ENCODE measurements around the gene TEX19. TPM values are rescaled to one million over a fixed set of nuclear protein-coding genes. Genes with fewer than 3 reads are reported as not detected.
"Not testable (repeated sequence)": the region's sequence is repeated elsewhere in the genome, so short reads cannot be mapped to it uniquely, and the experiment has no call there.

TEX19 gene
- total RNA-seq, 2 experiments from 2014 or later, result not detected

GRCh38 chr17:82370471-82371332 lies 11.7 kb downstream of the TEX19 start:
- peaks cover 18% of the 10 kb centered on the region for H3K4me1 Mint-ChIP-seq (ENCODE audit: low read depth)
- ChIA-PET POLR2A (interaction anchor here (0.6 to 0.9 kb wide), 2 partner anchors 29 to 38 kb away, joined by 3 read pairs; no protein-coding TSS in a partner anchor), CTCF (interaction anchor here (1.0 to 2.1 kb wide), 7 partner anchors 13 to 134 kb away, joined by 3 to 9 read pairs (median 5); no protein-coding TSS in a partner anchor)
- H3K27me3 Mint-ChIP-seq, result peaks cover 40% of the 10 kb centered on the region
- H3K9me3 Mint-ChIP-seq, result no peaks in the 10 kb centered on the region
- intact Hi-C loops (cut with micrococcal nuclease), result no loop called here
- H3K27ac Mint-ChIP-seq, result no peak overlapping the region
- DNase-seq, result peak; percentile 64
- peak overlapping the region; percentile 45 for H3K4me3 Mint-ChIP-seq
- H3K36me3 Mint-ChIP-seq, result no peaks in the 10 kb centered on the region

DNA sequence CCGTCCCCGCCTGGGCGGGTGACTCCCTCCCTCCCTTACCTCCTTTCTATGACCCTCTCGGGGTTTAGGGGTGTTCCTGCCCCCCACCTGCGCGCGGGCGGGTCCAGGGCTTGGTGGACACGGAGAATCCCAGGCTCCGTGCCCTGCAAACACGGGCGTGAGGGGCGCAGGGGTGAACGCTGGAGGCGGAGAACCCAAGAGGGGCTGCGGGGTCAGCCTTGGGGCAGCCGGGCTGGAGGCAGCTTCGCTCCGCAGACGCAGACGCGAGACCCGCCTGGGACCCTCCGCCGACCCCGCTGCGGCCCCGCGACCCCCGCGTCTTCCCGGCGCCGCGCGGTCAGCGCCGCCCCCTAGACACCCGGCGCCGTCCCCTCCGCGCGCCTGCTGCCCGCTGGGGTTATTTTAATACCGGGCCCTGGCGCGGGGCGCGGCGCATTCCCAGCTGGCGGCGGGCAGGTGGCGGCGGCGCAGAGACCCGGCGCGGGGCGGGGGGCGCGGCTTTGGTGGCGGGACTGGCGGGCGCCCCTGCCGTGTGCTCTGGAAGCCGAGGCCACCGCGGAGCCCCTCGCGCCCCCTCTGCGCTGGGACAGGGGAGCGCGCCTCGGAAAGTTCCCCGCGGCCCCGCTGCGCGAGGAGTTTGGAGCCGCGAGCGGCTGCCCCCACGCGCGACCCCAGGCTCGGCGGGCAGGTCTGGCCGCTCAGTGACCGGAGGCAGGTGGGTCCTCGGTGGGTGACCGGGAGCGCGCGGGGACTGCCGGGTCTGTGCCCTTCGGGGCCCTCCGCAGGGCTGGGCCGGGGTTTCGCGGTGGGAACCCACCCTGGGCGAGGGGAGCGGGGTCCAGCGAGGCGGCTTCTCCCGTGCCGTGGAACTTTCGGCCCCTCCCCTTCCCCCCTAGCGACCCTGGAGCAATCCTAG lies 12.5 kb downstream of the TEX19 start, which contains the start of gene UTS2R:
UTS2R (plus strand) TSS at position 433 of the 916 bp plus-strand sequence. CDS start 2,560 bp downstream, outside the sequence.
- peaks cover 18% of the 10 kb centered on the region for H3K4me1 Mint-ChIP-seq (ENCODE audit: low read depth)
- CTCF ChIA-PET, result interaction anchor here (1.2 to 2.1 kb wide), 5 partner anchors 14 to 135 kb away, joined by 3 to 9 read pairs (median 5); no protein-coding TSS in a partner anchor
- POLR2A ChIA-PET, result interaction anchor here (0.9 kb wide), 1 partner anchor 39 kb away, joined by 3 read pairs; no protein-coding TSS in a partner anchor
- H3K4me3 Mint-ChIP-seq, result peak within 1 kb of the TSS; percentile 45
- intact Hi-C loops (cut with micrococcal nuclease), result no loop called here
- peaks cover 48% of the 10 kb centered on the region for H3K27me3 Mint-ChIP-seq
- H3K9me3 Mint-ChIP-seq, result no peaks in the 10 kb centered on the region
- no peaks in the 10 kb centered on the region for H3K36me3 Mint-ChIP-seq
- H3K27ac Mint-ChIP-seq, result no peak within 1 kb of the TSS
- no peak for DNase-seq

DNA sequence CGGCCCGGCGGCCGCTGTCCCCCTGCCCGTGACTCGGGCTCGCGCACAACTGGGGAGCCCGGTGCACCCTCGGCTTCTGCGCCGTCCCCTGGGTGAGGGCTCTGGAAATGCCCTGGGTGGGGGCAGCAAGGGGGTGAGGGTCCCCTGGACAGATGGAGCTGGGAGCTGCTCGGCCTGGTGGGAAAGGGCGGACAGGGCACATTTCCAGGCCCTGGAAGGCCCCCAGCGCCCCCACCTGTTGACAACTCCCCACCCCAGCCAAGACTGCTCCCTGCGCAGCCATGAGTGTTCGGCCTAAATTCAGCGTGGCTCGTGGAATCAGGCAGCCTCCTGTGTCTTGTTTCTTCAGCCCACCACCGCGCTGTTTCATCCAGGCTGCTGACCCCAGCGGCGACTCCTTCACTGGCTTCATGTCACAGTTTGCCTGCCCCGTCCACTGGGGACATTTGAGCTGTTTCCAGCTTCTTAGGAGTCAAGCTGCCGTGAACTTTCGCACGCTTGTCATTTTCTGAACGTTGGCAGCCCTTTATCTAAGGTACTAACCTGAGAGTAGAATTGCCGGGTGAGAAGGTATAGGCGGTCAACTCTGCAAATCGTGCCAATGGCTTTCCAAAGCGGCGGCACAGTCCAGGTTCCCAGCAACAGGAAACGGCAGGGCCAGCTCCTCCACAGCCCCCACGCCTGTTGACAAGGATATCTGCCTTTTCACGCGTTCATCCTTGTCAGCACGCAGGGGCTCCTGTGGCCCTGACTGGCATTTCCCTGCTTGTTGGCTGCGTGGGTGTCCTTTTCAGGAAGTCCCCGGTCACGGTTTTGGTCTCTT lies 13.4 kb downstream of the TEX19 start:
- POLR2A ChIA-PET, result no interaction called here

GRCh38 chr17:82373072-82373452 lies 14.0 kb downstream of the TEX19 start:
- H3K4me3 Mint-ChIP-seq; DNase-seq; intact Hi-C loops (cut with micrococcal nuclease); H3K27ac Mint-ChIP-seq; H3K36me3 Mint-ChIP-seq; POLR2A ChIA-PET; H3K9me3 Mint-ChIP-seq: not testable (repeated sequence)
- CTCF ChIA-PET, result interaction anchor here (0.6 to 0.7 kb wide), 2 partner anchors 20 to 72 kb away, joined by 3 read pairs; no protein-coding TSS in a partner anchor
- Mint-ChIP-seq H3K4me1 (ENCODE audit: low read depth) (peaks cover 18% of the 10 kb centered on the region), H3K27me3 (peaks cover 42% of the 10 kb centered on the region)

More for the DNA sequence above, 13.4 kb downstream of the TEX19 start:
- CTCF ChIA-PET, result interaction anchor here (0.6 to 0.7 kb wide), 2 partner anchors 20 to 72 kb away, joined by 3 read pairs; no protein-coding TSS in a partner anchor
- Mint-ChIP-seq H3K36me3 (no peaks in the 10 kb centered on the region), H3K4me3 (no peak overlapping the region), H3K4me1 (ENCODE audit: low read depth) (peaks cover 18% of the 10 kb centered on the region), H3K9me3 (no peaks in the 10 kb centered on the region), H3K27me3 (peaks cover 46% of the 10 kb centered on the region), H3K27ac (no peak overlapping the region)
- DNase-seq, result no peak
- intact Hi-C loops (cut with micrococcal nuclease), result no loop called here

- H3K27me3 Mint-ChIP-seq, result peaks cover 42% of the 10 kb centered on the region
- intact Hi-C loops (cut with micrococcal nuclease), result no loop called here
- no peaks in the 10 kb centered on the region for H3K9me3 Mint-ChIP-seq
- DNase-seq, result no peak
- peaks cover 18% of the 10 kb centered on the region for H3K4me1 Mint-ChIP-seq (ENCODE audit: low read depth)
- no peak overlapping the region for H3K4me3 Mint-ChIP-seq
- no peaks in the 10 kb centered on the region for H3K36me3 Mint-ChIP-seq
- H3K27ac Mint-ChIP-seq, result no peak overlapping the region
- ChIA-PET CTCF (no interaction called here), POLR2A (interaction anchor here (0.6 kb wide), 1 partner anchor 421 kb away, joined by 3 read pairs; no protein-coding TSS in a partner anchor)
These were observed 14.9 kb downstream of the TEX19 start for GRCh38 chr17:82373731-82374625.

GRCh38 chr17:82374626-82375331 lies 15.7 kb downstream of the TEX19 start:
- ChIA-PET CTCF (no interaction called here), POLR2A (no interaction called here)
- H3K27ac Mint-ChIP-seq, result no peak overlapping the region
- H3K36me3 Mint-ChIP-seq, result no peaks in the 10 kb centered on the region
- no peak for DNase-seq
- peaks cover 18% of the 10 kb centered on the region for H3K4me1 Mint-ChIP-seq (ENCODE audit: low read depth)
- intact Hi-C loops (cut with micrococcal nuclease), result no loop called here
- no peaks in the 10 kb centered on the region for H3K9me3 Mint-ChIP-seq
- H3K27me3 Mint-ChIP-seq, result peaks cover 40% of the 10 kb centered on the region
- H3K4me3 Mint-ChIP-seq, result no peak overlapping the region

- intact Hi-C loops (cut with micrococcal nuclease), result no loop called here
- ChIA-PET CTCF (interaction anchor here (0.5 kb wide), 1 partner anchor 25 kb away, joined by 3 read pairs; no protein-coding TSS in a partner anchor), POLR2A (no interaction called here)
- Mint-ChIP-seq H3K4me1 (ENCODE audit: low read depth) (peaks cover 15% of the 10 kb centered on the region), H3K36me3 (no peaks in the 10 kb centered on the region), H3K27me3 (peaks cover 42% of the 10 kb centered on the region), H3K9me3 (no peaks in the 10 kb centered on the region), H3K4me3 (no peak overlapping the region), H3K27ac (no peak overlapping the region)
- no peak for DNase-seq
These were observed 16.5 kb downstream of the TEX19 start for GRCh38 chr17:82375359-82376041.

GRCh38 chr17:82376042-82376730 lies 17.1 kb downstream of the TEX19 start:
- Mint-ChIP-seq H3K36me3 (no peaks in the 10 kb centered on the region), H3K9me3 (no peaks in the 10 kb centered on the region), H3K4me3 (no peak overlapping the region), H3K4me1 (ENCODE audit: low read depth) (peaks cover 15% of the 10 kb centered on the region), H3K27ac (no peak overlapping the region), H3K27me3 (peaks cover 39% of the 10 kb centered on the region)
- intact Hi-C loops (cut with micrococcal nuclease), result no loop called here
- no peak for DNase-seq
- CTCF ChIA-PET, result no interaction called here
- POLR2A ChIA-PET, result no interaction called here

- H3K9me3 Mint-ChIP-seq, result not testable (repeated sequence)
These were observed 18.2 kb downstream of the TEX19 start for GRCh38 chr17:82377294-82377693.

More at GRCh38 chr17:82377294-82377693, 18.2 kb downstream of the TEX19 start:
- H3K4me3 Mint-ChIP-seq; intact Hi-C loops (cut with micrococcal nuclease); DNase-seq; POLR2A ChIA-PET; H3K27ac Mint-ChIP-seq; H3K36me3 Mint-ChIP-seq: not testable (repeated sequence)
- peaks cover 15% of the 10 kb centered on the region for H3K4me1 Mint-ChIP-seq (ENCODE audit: low read depth)
- CTCF ChIA-PET, result interaction anchor here (1.5 kb wide), 1 partner anchor 48 kb away, joined by 3 read pairs; no protein-coding TSS in a partner anchor
- H3K27me3 Mint-ChIP-seq, result peaks cover 43% of the 10 kb centered on the region
